Effector memory CD4-positive, alpha-beta T cell (primary cell): Measurements from ENCODE around the gene DHRS7.

ENCODE experiments used
- DNase-seq, 3 donors: peaks; one replicate each; pipeline ENCODE4 v3.0.0-alpha.2; 2020
- H3K27ac ChIP-seq: 2 replicates; pipeline ENCODE4 v1.7.0; 2013; ENCODE audit warnings: mild to moderate bottlenecking, low read length, moderate library complexity; ENCODE audit not compliant: insufficient read depth, poor library complexity, severe bottlenecking
- H3K27me3 ChIP-seq: replicated peaks from 2 replicates; pipeline ENCODE4 v1.7.0; 2013; ENCODE audit warnings: mild to moderate bottlenecking, low read length; ENCODE audit not compliant: insufficient read depth, control insufficient read depth, poor library complexity, severe bottlenecking
- H3K36me3 ChIP-seq: 2 replicates; pipeline ENCODE4 v1.7.0; 2013; ENCODE audit warnings: mild to moderate bottlenecking, low read length, moderate library complexity; ENCODE audit not compliant: control insufficient read depth, insufficient read depth
- H3K4me1 ChIP-seq: 2 replicates; pipeline ENCODE4 v1.7.0; 2013; ENCODE audit warnings: low read length, mild to moderate bottlenecking; ENCODE audit not compliant: control insufficient read depth, insufficient read depth, poor library complexity, severe bottlenecking
- H3K4me3 ChIP-seq: 2 replicates; pipeline ENCODE4 v1.7.0; 2013; ENCODE audit warnings: low read length, low read depth, mild to moderate bottlenecking; ENCODE audit not compliant: insufficient read depth, poor library complexity, severe bottlenecking
- H3K9me3 ChIP-seq: 2 replicates; pipeline ENCODE4 v1.7.0; 2013; ENCODE audit warnings: mild to moderate bottlenecking, low read length, moderate library complexity; ENCODE audit not compliant: control insufficient read depth

The DHRS7 gene

DNA sequence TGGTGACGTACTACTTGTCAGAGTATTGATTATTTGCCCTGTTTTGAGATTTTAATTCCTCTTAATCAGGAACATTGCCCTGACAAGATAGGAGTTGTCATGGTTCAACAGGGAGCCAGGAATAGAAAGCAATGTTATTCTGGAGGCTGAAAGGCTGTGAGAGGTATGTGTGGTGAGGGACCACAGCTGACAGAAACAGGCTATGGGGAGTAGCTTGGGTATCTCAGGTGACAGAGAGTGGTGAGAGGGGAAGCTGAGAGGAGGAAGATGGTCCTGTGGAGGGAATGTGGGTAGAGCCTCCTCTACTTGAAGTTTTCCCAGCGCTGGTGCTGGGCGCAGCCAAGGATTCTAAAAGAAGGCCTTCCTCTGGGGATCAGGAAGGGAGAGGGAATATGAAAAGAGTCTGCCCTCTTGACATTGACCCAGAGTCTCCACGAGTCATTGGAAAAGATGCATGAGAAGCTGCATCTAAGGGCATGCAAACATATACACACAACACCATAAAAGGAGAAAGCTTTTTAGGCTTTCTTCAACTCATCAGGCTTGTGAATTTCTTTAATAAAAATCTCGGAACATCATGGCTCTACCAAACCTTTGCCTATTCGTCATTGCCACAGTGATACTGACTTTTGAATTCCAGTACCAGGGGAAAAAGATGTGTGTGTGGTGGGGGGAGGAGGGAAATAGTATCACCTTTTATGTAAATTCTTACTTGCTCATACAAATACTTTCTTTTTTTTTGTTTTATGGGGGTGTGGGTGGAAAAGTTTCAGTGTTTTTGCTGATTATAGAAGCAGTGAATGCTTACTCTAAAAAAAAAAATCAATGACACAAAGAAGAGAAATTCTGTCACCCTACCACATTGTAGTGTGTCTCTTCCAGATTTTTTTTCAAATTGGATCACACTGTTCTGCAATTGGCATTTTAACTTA lies 39.9 kb upstream of the DHRS7 start:
- no peaks in the 10 kb centered on the region for H3K4me1 ChIP-seq
- no peak overlapping the region for H3K27ac ChIP-seq
- DNase-seq = no peak
- H3K36me3 ChIP-seq = no peaks in the 10 kb centered on the region
- no peaks in the 10 kb centered on the region for H3K27me3 ChIP-seq
- H3K4me3 ChIP-seq = no peak overlapping the region
- no peaks in the 10 kb centered on the region for H3K9me3 ChIP-seq

DNA sequence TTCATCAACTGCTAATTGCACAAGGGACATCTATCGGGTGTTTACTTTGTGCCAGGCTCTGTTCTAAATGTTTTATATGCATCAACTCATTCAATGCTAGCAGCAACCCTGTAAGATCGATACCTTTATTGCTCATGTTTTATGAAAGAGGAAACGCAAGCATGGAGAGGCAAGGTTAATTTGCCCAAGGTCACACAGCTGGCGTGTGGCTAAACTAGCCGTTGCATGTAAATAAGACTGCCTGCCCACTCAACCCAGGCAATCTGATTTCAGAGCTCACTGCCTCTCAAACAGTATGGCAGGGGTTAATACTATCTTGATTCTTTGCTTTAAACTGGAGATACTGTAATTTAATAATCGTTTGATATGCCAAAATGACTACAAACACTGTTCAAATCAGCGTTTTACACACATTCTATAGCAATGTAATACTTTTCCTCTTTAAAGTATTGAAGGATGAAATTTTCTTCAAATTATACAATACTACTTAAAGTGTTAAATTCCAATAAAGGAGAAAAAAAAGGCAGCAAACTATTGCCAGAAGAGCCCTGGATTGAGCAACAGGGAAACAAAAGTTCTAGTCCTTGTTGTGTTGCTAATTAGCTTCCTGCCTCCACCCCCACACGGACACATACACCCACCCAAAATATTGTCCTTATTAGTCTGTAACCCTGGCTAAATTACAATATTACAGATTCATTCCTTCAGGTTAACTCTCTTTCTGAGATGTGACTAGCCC lies 39.1 kb upstream of the DHRS7 start:
- no peak overlapping the region for H3K4me3 ChIP-seq
- no peaks in the 10 kb centered on the region for H3K27me3 ChIP-seq
- H3K36me3 ChIP-seq = no peaks in the 10 kb centered on the region
- H3K27ac ChIP-seq = no peak overlapping the region
- no peaks in the 10 kb centered on the region for H3K4me1 ChIP-seq
- H3K9me3 ChIP-seq = peaks cover 3% of the 10 kb centered on the region
- DNase-seq = no peak

DNA sequence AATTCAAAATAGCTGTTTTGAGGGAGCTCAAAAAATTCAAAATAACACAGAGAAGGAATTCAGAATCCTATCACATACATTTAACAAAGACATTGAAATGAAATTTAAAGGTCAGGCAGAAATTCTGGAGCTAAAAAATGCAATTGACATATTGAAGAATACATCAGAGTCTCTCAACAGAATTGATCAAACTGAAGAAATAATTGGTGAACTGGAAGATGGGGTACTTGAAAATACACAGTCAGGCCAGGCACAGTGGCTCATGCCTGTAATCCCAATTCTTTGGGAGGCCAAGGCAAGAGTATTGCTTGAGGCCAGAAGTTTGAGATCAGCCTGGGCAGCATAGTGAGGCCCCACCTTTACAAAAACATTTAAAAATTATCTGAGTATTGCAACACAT lies 34.1 kb upstream of the DHRS7 start:
- DNase-seq = no peak
- Histone ChIP-seq H3K27me3 (no peaks in the 10 kb centered on the region), H3K4me1 (no peaks in the 10 kb centered on the region), H3K27ac (no peak overlapping the region), H3K9me3 (peaks cover 5% of the 10 kb centered on the region), H3K4me3 (no peak overlapping the region), H3K36me3 (no peaks in the 10 kb centered on the region)

DNA sequence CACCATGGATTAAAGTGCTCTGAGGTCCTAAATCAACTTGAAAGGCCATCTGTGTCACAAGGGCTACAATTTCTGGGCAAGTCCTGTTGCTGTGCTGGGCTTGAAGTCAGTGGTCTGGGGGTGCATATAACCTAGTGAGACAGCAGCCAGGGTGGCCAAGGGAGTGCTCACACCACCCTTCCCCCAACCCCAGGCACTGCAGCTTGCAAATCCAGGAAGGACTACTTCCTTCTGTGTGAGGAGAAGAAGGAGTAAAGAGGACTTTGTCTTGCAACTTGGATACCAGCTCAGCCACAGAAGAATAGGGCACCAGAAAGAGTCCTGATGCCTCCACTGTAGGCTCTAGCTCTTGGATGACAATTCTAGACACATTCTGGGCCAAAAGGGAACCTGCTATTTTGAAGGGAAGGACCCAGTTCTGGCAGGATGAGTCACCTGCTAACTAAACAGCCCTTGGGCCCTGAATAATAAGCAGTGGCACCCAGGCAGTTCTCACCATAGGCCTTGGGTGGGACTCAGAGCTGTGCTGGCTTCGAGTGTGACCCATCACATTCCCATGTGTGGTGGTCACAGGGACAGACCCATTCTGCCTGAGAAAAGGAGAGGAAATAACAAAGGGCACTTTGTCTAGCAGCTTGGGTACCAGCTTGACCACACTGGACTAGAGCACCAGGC lies 32.6 kb upstream of the DHRS7 start:
- H3K9me3 ChIP-seq = peaks cover 5% of the 10 kb centered on the region
- DNase-seq = no peak
- no peaks in the 10 kb centered on the region for H3K4me1 ChIP-seq
- no peaks in the 10 kb centered on the region for H3K27me3 ChIP-seq
- H3K4me3 ChIP-seq = no peak overlapping the region
- H3K27ac ChIP-seq = no peak overlapping the region
- no peaks in the 10 kb centered on the region for H3K36me3 ChIP-seq

DNA sequence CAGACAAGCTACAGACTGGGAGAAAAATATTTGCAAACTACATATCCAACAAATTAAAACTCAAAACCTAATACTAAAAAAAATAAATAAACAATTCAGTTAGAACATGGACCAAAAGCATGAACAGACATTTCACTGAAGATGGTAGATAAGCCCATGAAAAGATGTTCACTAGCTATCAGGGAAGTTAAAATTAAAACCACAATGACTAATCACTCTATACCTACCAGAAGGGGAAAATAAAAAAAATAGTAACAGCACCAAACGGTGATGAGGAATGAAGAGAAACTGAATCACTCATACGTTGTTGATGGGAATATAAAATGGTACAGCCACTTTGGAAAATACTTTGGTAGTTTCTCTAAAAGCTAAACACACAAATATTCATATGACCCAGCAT lies 31.1 kb upstream of the DHRS7 start:
- Histone ChIP-seq H3K4me3 (no peak overlapping the region), H3K4me1 (no peaks in the 10 kb centered on the region), H3K36me3 (no peaks in the 10 kb centered on the region), H3K27me3 (no peaks in the 10 kb centered on the region), H3K27ac (no peak overlapping the region), H3K9me3 (peaks cover 5% of the 10 kb centered on the region)
- no peak for DNase-seq

DNA sequence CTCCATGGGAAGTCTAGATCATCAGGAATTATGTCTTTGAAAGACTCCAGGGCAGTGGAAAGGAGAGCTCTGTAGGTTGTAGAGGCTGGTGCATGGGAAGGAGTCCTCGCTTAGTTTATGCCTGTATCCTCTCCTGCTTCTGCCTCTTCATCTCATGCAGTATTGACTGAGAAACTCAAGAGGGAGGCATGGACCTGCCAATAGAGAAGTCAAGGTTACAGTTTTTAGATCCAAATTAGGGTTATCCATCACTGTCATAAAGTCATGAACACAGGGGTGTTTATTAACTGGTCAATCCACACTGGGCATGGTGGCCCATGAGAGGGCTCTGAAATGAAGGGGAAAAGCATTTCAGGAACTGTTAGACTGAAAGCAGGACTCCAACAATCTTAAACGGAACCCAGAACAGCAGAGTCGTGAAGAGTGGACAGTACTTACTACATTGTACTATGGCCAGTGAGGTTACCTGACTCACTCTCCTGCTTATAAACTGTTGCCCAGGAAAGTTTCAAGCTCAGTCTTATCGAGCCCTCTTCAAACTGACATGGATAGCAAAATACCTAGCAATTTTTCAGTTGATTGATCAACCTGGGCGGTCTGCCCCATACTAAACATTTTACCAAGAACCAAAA lies 30.1 kb upstream of the DHRS7 start:
- H3K4me1 ChIP-seq = no peaks in the 10 kb centered on the region
- H3K27me3 ChIP-seq = no peaks in the 10 kb centered on the region
- no peaks in the 10 kb centered on the region for H3K36me3 ChIP-seq
- no peak overlapping the region for H3K4me3 ChIP-seq
- DNase-seq = no peak
- H3K27ac ChIP-seq = no peak overlapping the region
- H3K9me3 ChIP-seq = peaks cover 5% of the 10 kb centered on the region

DNA sequence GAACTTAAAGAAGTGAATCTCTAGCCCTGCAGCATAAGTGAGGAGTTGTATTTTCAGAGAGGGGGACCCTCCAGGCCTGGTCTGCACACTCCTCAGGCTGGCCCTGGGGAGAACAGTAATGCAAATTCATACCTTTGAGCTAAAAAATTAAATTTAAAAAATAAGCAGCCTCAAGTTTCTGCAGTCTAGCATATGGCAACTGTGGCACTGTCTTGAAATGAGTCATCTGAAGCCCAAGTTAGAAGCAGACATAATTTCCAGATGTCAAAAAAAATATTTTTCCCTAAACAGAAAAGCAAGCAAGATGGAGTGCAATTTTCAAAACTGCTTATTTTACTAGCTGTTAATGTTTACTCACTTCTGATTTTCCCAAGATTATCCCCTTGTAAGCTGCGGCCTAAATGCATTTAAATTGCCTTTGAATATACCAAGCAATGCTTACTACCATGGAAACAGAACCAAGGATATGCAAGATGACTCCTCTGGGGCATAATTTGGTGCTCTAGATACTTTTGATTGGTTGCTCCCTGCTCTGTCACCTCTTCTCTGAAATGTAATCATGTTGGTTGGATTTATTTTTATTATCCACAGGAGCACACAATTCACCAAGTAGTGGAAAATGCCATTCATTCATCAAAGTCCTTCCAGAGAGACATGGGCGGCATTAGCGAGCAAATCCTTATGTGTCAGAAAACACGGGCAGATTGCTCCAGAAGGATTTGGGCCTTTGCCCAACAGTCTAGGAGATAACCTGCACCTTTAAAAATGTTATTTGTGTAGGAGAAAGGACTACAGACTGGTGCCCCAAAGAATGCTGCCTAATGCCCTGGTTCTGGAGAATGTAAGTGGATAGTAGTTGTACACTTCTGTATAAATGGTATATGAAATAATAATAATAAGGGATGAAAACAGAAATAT lies 25.0 kb upstream of the DHRS7 start:
- Histone ChIP-seq H3K4me1 (no peaks in the 10 kb centered on the region), H3K4me3 (no peak overlapping the region), H3K27me3 (no peaks in the 10 kb centered on the region), H3K27ac (no peak overlapping the region), H3K36me3 (no peaks in the 10 kb centered on the region), H3K9me3 (no peaks in the 10 kb centered on the region)
- no peak for DNase-seq

DNA sequence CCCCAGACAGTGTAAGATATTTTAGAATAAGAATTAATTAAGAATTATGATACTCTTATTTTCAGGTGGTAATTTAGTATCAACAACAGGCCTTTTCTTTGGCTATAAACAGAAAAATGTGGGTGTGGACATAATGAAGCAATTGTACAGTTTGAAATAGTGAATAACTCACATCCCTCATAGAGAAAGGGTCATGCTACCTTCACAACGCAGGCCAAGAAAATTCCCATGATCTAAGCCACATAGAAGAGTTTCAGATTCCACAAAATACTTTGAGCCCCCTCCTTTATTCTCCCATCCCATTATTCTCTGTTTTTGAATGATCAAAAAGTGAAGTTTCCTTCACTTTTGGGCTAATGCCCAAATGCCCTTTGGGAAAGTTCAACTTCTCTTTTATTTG lies 23.5 kb upstream of the DHRS7 start:
- Histone ChIP-seq H3K27ac (no peak overlapping the region), H3K27me3 (no peaks in the 10 kb centered on the region), H3K4me3 (no peak overlapping the region), H3K9me3 (no peaks in the 10 kb centered on the region), H3K4me1 (peaks cover 2% of the 10 kb centered on the region), H3K36me3 (no peaks in the 10 kb centered on the region)
- DNase-seq = no peak

DNA sequence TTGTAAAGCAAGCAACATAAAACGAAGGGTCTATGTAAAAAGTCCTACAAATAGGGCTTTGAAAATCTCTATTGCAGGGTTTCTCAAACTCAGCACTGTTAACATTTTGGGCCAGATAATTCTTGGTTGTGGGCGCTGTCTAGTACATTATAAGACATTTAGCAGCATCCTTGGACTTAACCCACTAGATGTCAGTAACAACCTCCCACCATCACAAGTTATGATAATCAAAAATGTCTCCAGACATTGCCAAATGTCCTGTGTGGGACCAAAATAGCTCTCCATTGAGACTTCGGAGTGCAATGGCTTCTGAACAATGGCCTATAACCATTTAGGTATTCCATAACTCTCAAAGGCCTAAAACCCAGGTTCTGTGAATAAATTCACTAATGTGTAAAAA lies 22.9 kb upstream of the DHRS7 start:
- Histone ChIP-seq H3K4me1 (peaks cover 4% of the 10 kb centered on the region), H3K27me3 (no peaks in the 10 kb centered on the region), H3K36me3 (no peaks in the 10 kb centered on the region), H3K27ac (no peak overlapping the region), H3K9me3 (no peaks in the 10 kb centered on the region), H3K4me3 (no peak overlapping the region)
- DNase-seq = no peak
